Central memory CD8-positive, alpha-beta T cell (primary cell): ENCODE data around the gene ANKS1B.
"Not testable (repeated sequence)": the region's sequence is repeated elsewhere in the genome, so short reads cannot be mapped to it uniquely, and the experiment has no call there.

Source experiments
- ATAC-seq: fragments of 150-1000 bp; cut with Tn5 transposase; replicated peaks from 2 replicates; pipeline ENCODE4 v1.10.0; 2022; ENCODE audit warnings: mild to moderate bottlenecking, moderate FRiP score, moderate number of reproducible peaks; ENCODE audit not compliant: poor library complexity, severe bottlenecking; ENCODE audit errors: extremely low read depth
- DNase-seq, 2 donors: peaks; one replicate each; pipeline ENCODE4 v3.0.0; 2021; ENCODE audit warnings: low spot score in 2 of 2
- H3K27ac Mint-ChIP-seq: one replicate; pipeline ENCODE4 v1.8.0; 2022; ENCODE audit warnings: low read depth, mild to moderate bottlenecking, moderate library complexity, mixed read lengths
- H3K27me3 Mint-ChIP-seq: one replicate; pipeline ENCODE4 v1.8.0; 2022; ENCODE audit warnings: mixed read lengths
- H3K36me3 Mint-ChIP-seq: one replicate; pipeline ENCODE4 v1.8.0; 2022; ENCODE audit warnings: mild to moderate bottlenecking, moderate library complexity, mixed read lengths; ENCODE audit not compliant: insufficient read depth
- H3K4me1 Mint-ChIP-seq: one replicate; pipeline ENCODE4 v1.8.0; 2022; ENCODE audit warnings: mixed read lengths
- H3K4me3 Mint-ChIP-seq: one replicate; pipeline ENCODE4 v1.8.0; 2022; ENCODE audit warnings: mild to moderate bottlenecking, moderate library complexity, mixed read lengths
- H3K9me3 Mint-ChIP-seq: one replicate; pipeline ENCODE4 v1.8.0; 2022; ENCODE audit warnings: mixed read lengths

Gene ANKS1B

GRCh38 chr12:99700032-99700431, 284.7 kb downstream of the ANKS1B start:
- DNase-seq (no peak), ATAC-seq (no peak)
- no peak overlapping the region for H3K4me3 Mint-ChIP-seq
- H3K9me3 Mint-ChIP-seq = peaks cover 11% of the 10 kb centered on the region
- no peaks in the 10 kb centered on the region for H3K27me3 Mint-ChIP-seq
- H3K4me1 Mint-ChIP-seq = no peaks in the 10 kb centered on the region
- H3K36me3 Mint-ChIP-seq = peaks cover 2% of the 10 kb centered on the region
- H3K27ac Mint-ChIP-seq = no peak overlapping the region

DNA sequence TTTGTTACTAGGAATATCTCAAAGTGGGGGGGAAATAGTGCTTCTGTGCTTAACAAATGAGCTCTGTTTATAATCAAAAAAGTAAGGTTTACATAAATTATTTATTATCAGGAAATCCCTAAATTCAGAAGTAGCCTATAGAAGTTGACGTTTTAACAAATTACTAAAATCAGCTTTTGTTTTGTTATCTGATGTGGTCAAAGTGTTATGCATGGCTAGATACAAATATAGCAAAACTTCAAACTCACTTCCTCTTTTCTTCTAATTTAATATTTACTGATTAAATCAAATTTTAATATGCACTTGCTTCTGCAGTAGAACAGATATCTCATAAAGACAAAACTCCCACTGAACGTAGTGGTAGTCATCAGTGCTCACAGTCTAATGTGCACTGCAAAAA, 289.7 kb downstream of the ANKS1B start:
- Mint-ChIP-seq H3K36me3 (peaks cover 2% of the 10 kb centered on the region), H3K4me1 (no peaks in the 10 kb centered on the region), H3K27ac (no peak overlapping the region), H3K4me3 (no peak overlapping the region), H3K9me3 (peaks cover 17% of the 10 kb centered on the region), H3K27me3 (no peaks in the 10 kb centered on the region)
- no peak for ATAC-seq
- no peak for DNase-seq

DNA sequence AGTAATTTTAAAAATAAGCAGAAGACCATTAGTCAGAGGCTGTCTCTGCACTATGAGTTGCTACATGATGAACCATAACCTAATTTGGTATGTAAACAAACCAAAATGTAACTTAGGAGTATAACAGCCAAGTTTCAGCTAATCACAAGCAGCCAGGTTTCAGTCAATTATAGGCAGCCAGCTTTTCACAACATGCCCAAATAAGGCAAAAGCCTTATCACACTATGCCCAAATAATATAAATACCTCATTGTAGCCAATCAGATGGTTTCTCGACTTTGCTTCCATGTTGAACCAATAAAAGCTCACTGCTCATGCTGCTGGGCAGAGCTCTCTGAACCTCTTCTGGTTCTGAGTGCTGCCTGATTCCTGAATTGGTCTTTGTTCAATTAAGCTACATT, 298.6 kb downstream of the ANKS1B start:
- Mint-ChIP-seq H3K9me3 (peaks cover 24% of the 10 kb centered on the region), H3K4me1 (no peaks in the 10 kb centered on the region), H3K36me3 (no peaks in the 10 kb centered on the region), H3K27me3 (no peaks in the 10 kb centered on the region), H3K4me3 (no peak overlapping the region), H3K27ac (no peak overlapping the region)
- ATAC-seq (no peak), DNase-seq (no peak)

DNA sequence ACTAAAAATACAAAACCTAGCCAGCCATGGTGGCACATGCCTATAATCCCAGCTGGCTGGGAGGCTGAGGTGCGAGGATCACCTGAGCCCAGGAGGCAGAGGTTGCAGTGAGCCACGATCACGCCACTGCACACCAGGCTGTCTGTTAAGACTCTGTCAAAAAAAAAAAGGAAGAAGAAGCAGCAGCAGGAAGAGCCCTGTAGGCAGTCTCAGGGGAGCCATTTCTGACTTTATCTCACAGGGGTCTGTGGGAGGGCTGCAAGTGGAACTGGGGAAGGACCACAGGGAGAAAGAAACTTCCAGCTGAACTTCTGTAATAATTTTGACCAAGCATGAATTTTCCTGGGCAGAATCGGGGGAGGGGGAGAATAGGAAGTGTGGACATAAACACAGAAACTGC, 304.5 kb downstream of the ANKS1B start:
- Mint-ChIP-seq H3K4me1 (no peaks in the 10 kb centered on the region), H3K4me3 (no peak overlapping the region), H3K27me3 (no peaks in the 10 kb centered on the region), H3K36me3 (no peaks in the 10 kb centered on the region), H3K9me3 (peaks cover 25% of the 10 kb centered on the region), H3K27ac (no peak overlapping the region)
- ATAC-seq = no peak
- DNase-seq = no peak

- no peaks in the 10 kb centered on the region for H3K27me3 Mint-ChIP-seq
- no peaks in the 10 kb centered on the region for H3K36me3 Mint-ChIP-seq
- no peak overlapping the region for H3K4me3 Mint-ChIP-seq
- H3K9me3 Mint-ChIP-seq = peaks cover 19% of the 10 kb centered on the region
- DNase-seq (no peak), ATAC-seq (no peak)
- no peak overlapping the region for H3K27ac Mint-ChIP-seq
- H3K4me1 Mint-ChIP-seq = no peaks in the 10 kb centered on the region
Measured at GRCh38 chr12:99670635-99671034, 314.1 kb downstream of the ANKS1B start.

DNA sequence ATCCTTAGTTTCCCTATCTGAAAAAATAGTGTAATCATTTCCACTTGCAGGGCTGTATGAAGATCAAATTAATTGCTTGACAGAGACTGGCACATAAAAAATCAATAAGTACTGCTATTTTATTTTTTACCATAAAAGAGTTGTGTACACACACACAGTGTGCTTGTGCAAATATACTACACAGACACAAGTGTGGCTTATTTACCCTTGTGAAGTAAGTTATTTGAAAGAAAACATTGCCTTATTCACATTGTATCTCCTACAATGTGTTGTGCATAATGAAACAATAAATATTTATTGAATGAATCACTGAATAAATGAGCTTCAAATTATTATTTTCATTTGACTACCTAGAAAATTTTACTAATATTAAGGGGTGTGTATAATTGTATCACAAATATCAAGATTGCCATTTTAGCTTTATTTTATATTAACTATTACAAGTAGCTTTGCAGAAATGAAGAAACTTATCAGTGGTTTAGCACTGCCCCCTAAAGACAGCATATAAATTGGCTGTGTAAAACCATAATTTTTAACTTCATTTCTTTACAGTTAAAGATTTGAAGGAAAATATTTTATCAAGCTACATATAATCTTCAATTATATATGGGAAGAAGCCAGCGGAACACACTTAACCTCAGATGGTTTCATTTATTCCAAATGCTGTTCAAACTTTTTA, 325.9 kb downstream of the ANKS1B start:
- H3K36me3 Mint-ChIP-seq = no peaks in the 10 kb centered on the region
- H3K9me3 Mint-ChIP-seq = peaks cover 7% of the 10 kb centered on the region
- no peaks in the 10 kb centered on the region for H3K27me3 Mint-ChIP-seq
- no peaks in the 10 kb centered on the region for H3K4me1 Mint-ChIP-seq
- H3K4me3 Mint-ChIP-seq = no peak overlapping the region
- no peak overlapping the region for H3K27ac Mint-ChIP-seq
- DNase-seq (no peak), ATAC-seq (no peak)

DNA sequence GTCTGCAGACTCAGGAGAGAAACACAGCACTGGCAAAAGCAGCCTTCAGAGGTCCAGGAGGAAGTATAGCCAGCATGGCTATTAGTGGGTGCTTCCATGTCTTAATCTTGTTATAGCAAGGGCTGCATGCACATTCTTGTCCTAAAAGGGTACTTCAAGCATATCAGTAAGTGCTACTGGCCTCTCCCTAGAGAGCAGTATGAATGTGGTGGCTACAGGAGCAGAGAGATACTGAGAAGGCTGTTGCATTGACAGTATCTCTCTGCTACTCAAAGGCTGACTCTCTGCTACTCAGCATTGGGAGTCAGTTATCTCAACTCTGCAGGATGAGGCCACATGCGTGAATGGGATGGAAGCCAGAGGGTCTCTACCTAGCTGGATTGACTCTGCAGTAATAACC, 335.2 kb downstream of the ANKS1B start:
- H3K4me1 Mint-ChIP-seq = no peaks in the 10 kb centered on the region

GRCh38 chr12:99648183-99648582, 336.6 kb downstream of the ANKS1B start:
- H3K27me3 Mint-ChIP-seq = no peaks in the 10 kb centered on the region
- H3K27ac Mint-ChIP-seq = no peak overlapping the region
- no peaks in the 10 kb centered on the region for H3K36me3 Mint-ChIP-seq
- DNase-seq (no peak), ATAC-seq (no peak)
- H3K9me3 Mint-ChIP-seq = peaks cover 20% of the 10 kb centered on the region
- H3K4me3 Mint-ChIP-seq = no peak overlapping the region
- no peaks in the 10 kb centered on the region for H3K4me1 Mint-ChIP-seq

More for the DNA sequence above, 335.2 kb downstream of the ANKS1B start:
- H3K27ac Mint-ChIP-seq = no peak overlapping the region
- no peak for ATAC-seq
- DNase-seq = no peak
- H3K9me3 Mint-ChIP-seq = peaks cover 11% of the 10 kb centered on the region
- no peak overlapping the region for H3K4me3 Mint-ChIP-seq
- no peaks in the 10 kb centered on the region for H3K36me3 Mint-ChIP-seq
- H3K27me3 Mint-ChIP-seq = no peaks in the 10 kb centered on the region

DNA sequence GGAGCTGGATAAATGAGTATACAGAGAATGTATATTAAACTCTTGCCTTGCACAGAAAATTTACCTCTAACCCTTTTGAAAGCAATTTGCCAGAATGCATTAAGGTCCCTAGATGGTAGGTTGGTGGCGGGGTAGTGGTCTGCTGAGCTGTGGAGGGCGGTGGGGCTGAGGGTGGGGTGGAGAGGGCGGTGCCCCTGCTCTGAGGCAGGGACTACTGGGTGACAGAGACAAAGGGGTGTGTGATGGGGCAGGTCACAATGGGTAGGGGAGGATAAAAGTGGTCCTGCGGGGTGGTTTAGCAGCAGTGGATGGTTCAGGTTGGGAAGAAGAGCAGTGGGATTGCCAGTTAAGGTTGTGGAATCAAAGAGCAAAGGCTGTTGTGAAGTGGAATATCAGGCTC, 337.3 kb downstream of the ANKS1B start, which contains the start of gene GARIN6:
Gene GARIN6 (plus strand): TSS at position 301 of the 400 bp plus-strand sequence. CDS start 422 bp downstream, outside the sequence.
- ATAC-seq (no peak), DNase-seq (no peak)
- no peak within 1 kb of the TSS for H3K27ac Mint-ChIP-seq
- H3K27me3 Mint-ChIP-seq = no peaks in the 10 kb centered on the region
- H3K4me1 Mint-ChIP-seq = no peaks in the 10 kb centered on the region
- H3K36me3 Mint-ChIP-seq = no peaks in the 10 kb centered on the region
- no peak within 1 kb of the TSS for H3K4me3 Mint-ChIP-seq
- peaks cover 20% of the 10 kb centered on the region for H3K9me3 Mint-ChIP-seq

DNA sequence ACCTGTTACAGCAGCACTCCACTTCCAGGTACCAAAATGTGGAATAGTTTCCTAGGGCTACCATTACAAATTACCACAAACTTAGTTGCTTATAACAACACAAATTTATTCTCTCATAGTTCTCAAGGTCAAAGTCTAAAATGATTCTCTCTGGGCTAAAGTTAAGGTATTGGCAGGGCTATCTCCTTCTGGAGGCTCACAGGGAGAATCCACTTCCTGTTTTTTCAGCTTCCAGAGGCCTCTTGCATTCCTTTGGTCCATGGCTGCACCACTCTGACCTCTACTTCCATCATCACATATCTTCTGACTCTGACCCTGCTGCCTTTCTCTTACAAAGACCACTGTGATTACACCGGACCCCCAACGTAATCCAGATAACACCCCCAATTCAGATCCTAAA, 340.1 kb downstream of the ANKS1B start:
- Mint-ChIP-seq H3K36me3 (no peaks in the 10 kb centered on the region), H3K27ac (no peak overlapping the region), H3K4me3 (no peak overlapping the region), H3K4me1 (no peaks in the 10 kb centered on the region), H3K9me3 (peaks cover 15% of the 10 kb centered on the region), H3K27me3 (no peaks in the 10 kb centered on the region)
- DNase-seq = no peak
- no peak for ATAC-seq

GRCh38 chr12:99627459-99627858, 357.3 kb downstream of the ANKS1B start:
- Mint-ChIP-seq H3K9me3 (peaks cover 6% of the 10 kb centered on the region), H3K27ac (no peak overlapping the region), H3K4me1 (no peaks in the 10 kb centered on the region), H3K27me3 (no peaks in the 10 kb centered on the region), H3K36me3 (no peaks in the 10 kb centered on the region), H3K4me3 (no peak overlapping the region)
- DNase-seq = no peak
- ATAC-seq = no peak

DNA sequence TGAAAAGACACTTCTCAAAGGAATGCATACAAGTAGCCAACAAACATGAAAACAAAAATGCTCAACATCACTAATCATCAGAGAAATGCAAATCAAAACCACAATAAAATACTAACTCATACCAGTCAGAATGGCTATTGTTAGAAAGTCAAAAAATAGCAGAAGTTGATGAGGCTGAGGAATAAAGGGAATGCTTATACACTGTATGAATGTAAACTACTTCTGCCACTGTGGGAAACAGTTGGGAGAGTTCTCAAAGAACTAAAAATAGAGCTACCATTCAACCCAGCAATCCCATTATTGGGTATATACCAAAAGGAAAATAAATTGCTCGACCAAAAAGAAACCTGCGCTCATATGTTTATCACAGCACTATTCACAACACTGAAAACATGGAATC, 360.1 kb downstream of the ANKS1B start:
- not testable (repeated sequence) for DNase-seq, H3K27ac Mint-ChIP-seq, H3K4me3 Mint-ChIP-seq, H3K27me3 Mint-ChIP-seq, H3K4me1 Mint-ChIP-seq, H3K36me3 Mint-ChIP-seq, ATAC-seq
- H3K9me3 Mint-ChIP-seq = peaks cover 13% of the 10 kb centered on the region

- Mint-ChIP-seq H3K27me3 (no peaks in the 10 kb centered on the region), H3K9me3 (peaks cover 22% of the 10 kb centered on the region), H3K27ac (no peak overlapping the region), H3K4me3 (no peak overlapping the region), H3K36me3 (no peaks in the 10 kb centered on the region), H3K4me1 (no peaks in the 10 kb centered on the region)
- ATAC-seq = no peak
- no peak for DNase-seq
Measured at GRCh38 chr12:99620159-99620479, 364.6 kb downstream of the ANKS1B start.
